Glomerular visceral epithelial cell (primary cell): ENCODE data around the gene PPARD.

ENCODE experiments used
- DNase-seq: peaks from one replicate; pipeline ENCODE4 v3.0.0-alpha.2; 2016; ENCODE audit errors: extremely low spot score

The PPARD gene

GRCh38 chr6:35354361-35355135, 12.2 kb downstream of the PPARD start:
- DNase-seq, result no peak

- no peak for DNase-seq
These were observed 14.0 kb downstream of the PPARD start for GRCh38 chr6:35356391-35356790.

- DNase-seq, result no peak
These were observed 15.3 kb downstream of the PPARD start for GRCh38 chr6:35357677-35358076.

GRCh38 chr6:35358086-35358485, 15.7 kb downstream of the PPARD start:
- no peak for DNase-seq

- DNase-seq, result no peak
These were observed 17.0 kb downstream of the PPARD start for GRCh38 chr6:35359346-35359743.

- peak; percentile 97 for DNase-seq
These were observed 17.5 kb downstream of the PPARD start for GRCh38 chr6:35359744-35360348.

GRCh38 chr6:35360349-35361138, 18.2 kb downstream of the PPARD start:
- DNase-seq, result peak; percentile 27

GRCh38 chr6:35362200-35362599, 19.8 kb downstream of the PPARD start:
- DNase-seq, result no peak

- no peak for DNase-seq
These were observed 21.0 kb downstream of the PPARD start for GRCh38 chr6:35363293-35363750.

- DNase-seq, result peak; percentile 28
These were observed 23.3 kb downstream of the PPARD start for GRCh38 chr6:35365594-35366203.

GRCh38 chr6:35366204-35366596, 23.8 kb downstream of the PPARD start:
- DNase-seq, result no peak

- DNase-seq, result no peak
These were observed 25.3 kb downstream of the PPARD start for GRCh38 chr6:35367646-35368037.

- peak; percentile 64 for DNase-seq
These were observed 25.9 kb downstream of the PPARD start for GRCh38 chr6:35368038-35368887.

GRCh38 chr6:35370124-35370741, 27.9 kb downstream of the PPARD start:
- DNase-seq, result peak; percentile 97

- no peak for DNase-seq
These were observed 28.6 kb downstream of the PPARD start for GRCh38 chr6:35370785-35371493.

GRCh38 chr6:35371494-35372262, 29.3 kb downstream of the PPARD start:
- no peak for DNase-seq

- no peak for DNase-seq
These were observed 30.3 kb downstream of the PPARD start for GRCh38 chr6:35372633-35373032.

GRCh38 chr6:35376281-35376680, 33.9 kb downstream of the PPARD start:
- no peak for DNase-seq

GRCh38 chr6:35377002-35377401, 34.6 kb downstream of the PPARD start:
- DNase-seq, result no peak
